HCT116 (cell line): ENCODE results near the gene UBR3. TPM values are rescaled to one million over a fixed set of nuclear protein-coding genes. Genes with fewer than 3 reads are reported as not detected.

ENCODE experiments used
- ATAC-seq: fragments of 200-7000 bp; cut with Tn5 transposase; 2 replicates; pipeline ENCODE4 v1.9.1; 2020; ENCODE audit warnings: mild to moderate bottlenecking, moderate library complexity
- BruUV-seq: library from RNA; stranded (reverse); fragments of 400-500 nt; replicated peaks from 2 replicates; lab custom pipeline; 2021; lab: Mats Ljungman, UMichigan
- CTCF ChIA-PET: fragments of 300-600 bp; sonication (Branson Sonifier 250); formaldehyde crosslinking; loops from one replicate; lab custom pipeline; 2021; ENCODE audit warnings: antibody characterized with exemption; lab: Charles Lee
- POLR2A ChIA-PET: fragments of 300-600, 350-600 bp; sonication (Branson Sonifier 250); formaldehyde crosslinking; loops from one replicate; lab custom pipeline; 2021; ENCODE audit warnings: antibody characterized with exemption; lab: Charles Lee
- RAD21 ChIA-PET, 2 experiments: fragments of 300-600 bp; sonication (Branson Sonifier 250); formaldehyde crosslinking; loops; one replicate each; lab custom pipeline; 2023; ENCODE audit warnings: low total read pairs in 2 of 2; ENCODE audit not compliant: uncharacterized antibody in 2 of 2, unreplicated experiment in 2 of 2, low non-redundant PET in 1 of 2; lab: Charles Lee
- DNase-seq: peaks from one replicate; pipeline ENCODE4 v3.0.0-alpha.2; 2010; ENCODE audit warnings: low read depth, low spot score
- H2AFZ ChIP-seq: fragments of 200-600 bp; shearing (Covaris generic), sonication (generic); 2 replicates; pipeline ENCODE4 v1.6.1; 2017; ENCODE audit warnings: low read depth, mixed run types, mixed read lengths, antibody characterized with exemption, low read length; ENCODE audit not compliant: poor library complexity, severe bottlenecking
- H3K27ac ChIP-seq: 2 replicates; pipeline ENCODE4 v1.5.1; 2012; ENCODE audit warnings: low read depth, low read length
- H3K27me3 ChIP-seq: fragments of 200-600 bp; sonication (generic); 2 replicates; pipeline ENCODE4 v1.6.1; 2016; ENCODE audit warnings: mixed run types, low read length, mixed read lengths; ENCODE audit not compliant: insufficient read depth
- H3K36me3 ChIP-seq, 2 experiments: fragments of 200-500 bp in 1 of 2; fragments of 200-600 bp in 1 of 2; sonication (Bioruptor generic) in 1 of 2; sonication (generic) in 1 of 2; 2 replicates each; pipeline versions ENCODE4 v1.5.1 to v1.6.1; 2014 to 2016; ENCODE audit warnings: low read length in 2 of 2, inconsistent platforms in 1 of 2, mixed read lengths in 1 of 2, mixed run types in 1 of 2; ENCODE audit not compliant: insufficient read depth in 2 of 2, control insufficient read depth in 1 of 2
- H3K4me1 ChIP-seq, 2 experiments: fragments of 200-600 bp in 1 of 2; sonication (generic) in 1 of 2; 2 replicates each; pipeline versions ENCODE4 v1.5.1 to v1.6.1; 2012 to 2017; ENCODE audit warnings: low read length in 2 of 2, inconsistent platforms in 1 of 2, mild to moderate bottlenecking in 1 of 2, mixed read lengths in 1 of 2, mixed run types in 1 of 2, moderate library complexity in 1 of 2; ENCODE audit not compliant: insufficient read depth in 2 of 2, control insufficient read depth in 1 of 2
- H3K4me2 ChIP-seq: fragments of 200-600 bp; sonication (generic); 2 replicates; pipeline ENCODE4 v1.6.1; 2017; ENCODE audit warnings: mixed run types, low read length, mixed read lengths
- H3K4me3 ChIP-seq, 2 experiments: fragments of 200-600 bp in 1 of 2; sonication (generic) in 1 of 2; replicated peaks in 1 of 2; 2 replicates each; pipeline ENCODE4 v1.5.1; 2011 to 2016; ENCODE audit warnings: low read length in 2 of 2, control low read depth in 1 of 2, low read depth in 1 of 2, mild to moderate bottlenecking in 1 of 2, mixed read lengths in 1 of 2, mixed run types in 1 of 2
- H3K79me2 ChIP-seq: fragments of 200-600 bp; sonication (generic); 2 replicates; pipeline ENCODE4 v1.6.1; 2017; ENCODE audit warnings: mild to moderate bottlenecking, mixed run types, low read length, moderate library complexity, mixed read lengths; ENCODE audit not compliant: insufficient read depth
- H3K9ac ChIP-seq: fragments of 200-600 bp; sonication (generic); 2 replicates; pipeline ENCODE4 v1.6.1; 2016; ENCODE audit warnings: low read length, mixed read lengths
- H3K9me2 ChIP-seq: fragments of 200-600 bp; sonication (generic), shearing (Covaris generic); 2 replicates; pipeline ENCODE4 v1.6.1; 2017; ENCODE audit warnings: mixed run types, mild to moderate bottlenecking, moderate library complexity; ENCODE audit not compliant: insufficient read depth
- H3K9me3 ChIP-seq, 2 experiments: fragments of 200-500 bp in 1 of 2; fragments of 200-600 bp in 1 of 2; sonication (Bioruptor generic) in 1 of 2; sonication (generic) in 1 of 2; 2 replicates each; pipeline ENCODE4 v1.6.1; 2014 to 2017; ENCODE audit warnings: low read length in 2 of 2, mixed read lengths in 2 of 2, inconsistent platforms in 1 of 2, low read depth in 1 of 2, mild to moderate bottlenecking in 1 of 2, mixed run types in 1 of 2, moderate library complexity in 1 of 2; ENCODE audit not compliant: control insufficient read depth in 1 of 2, insufficient read depth in 1 of 2
- H4K20me1 ChIP-seq: fragments of 200-600 bp; sonication (generic), shearing (Covaris generic); 2 replicates; pipeline ENCODE4 v1.6.1; 2017; ENCODE audit warnings: mixed run types, mild to moderate bottlenecking, moderate library complexity; ENCODE audit not compliant: insufficient read depth
- ATF3 ChIP-seq: IDR thresholded peaks from 2 replicates; pipeline ENCODE4 v1.6.1; 2012
- CBX3 ChIP-seq: IDR thresholded peaks from 2 replicates; pipeline ENCODE4 v1.6.1; 2012; ENCODE audit warnings: low read depth
- CTCF ChIP-seq, 3 experiments: fragments of 200-600 bp in 1 of 3; sonication (generic) in 1 of 3; IDR thresholded peaks in 2 of 3; conservative IDR thresholded peaks in 1 of 3; 2 replicates each; pipeline ENCODE4 v1.5.1; 2012 to 2017; ENCODE audit warnings: low read depth in 2 of 3, low read length in 2 of 3, antibody characterized with exemption in 1 of 3, borderline replicate concordance in 1 of 3, control low read depth in 1 of 3, mild to moderate bottlenecking in 1 of 3, mixed read lengths in 1 of 3, mixed run types in 1 of 3, moderate library complexity in 1 of 3; ENCODE audit not compliant: insufficient read depth in 1 of 3
- EZH2 ChIP-seq: fragments of 200-600 bp; sonication (generic); IDR thresholded peaks from 2 replicates; pipeline ENCODE4 v1.6.1; 2017; ENCODE audit warnings: antibody characterized with exemption, mixed run types
- EZH2phosphoT487 ChIP-seq: fragments of 200-600 bp; IDR thresholded peaks from 2 replicates; pipeline ENCODE4 v1.6.1; 2018; ENCODE audit warnings: antibody characterized with exemption, borderline replicate concordance
- FOSL1 ChIP-seq: IDR thresholded peaks from 2 replicates; pipeline ENCODE4 v1.6.1; 2012; ENCODE audit warnings: low read depth
- JUND ChIP-seq: IDR thresholded peaks from 2 replicates; pipeline ENCODE4 v1.6.1; 2012
- POLR2A ChIP-seq: IDR thresholded peaks from 2 replicates; pipeline ENCODE4 v1.7.0; 2011; ENCODE audit warnings: borderline replicate concordance; ENCODE audit not compliant: insufficient read depth, insufficient read length; ENCODE audit errors: extremely low read depth
- POLR2AphosphoS5 ChIP-seq: IDR thresholded peaks from 2 replicates; pipeline ENCODE4 v1.6.1; 2011; ENCODE audit warnings: mild to moderate bottlenecking, low read depth, low read length, moderate library complexity
- SIN3A ChIP-seq: IDR thresholded peaks from 2 replicates; pipeline ENCODE4 v1.6.1; 2012; ENCODE audit warnings: low read depth
- TCF7L2 ChIP-seq: IDR thresholded peaks from 2 replicates; pipeline ENCODE4 v1.7.0; 2011; ENCODE audit warnings: borderline replicate concordance, inconsistent platforms; ENCODE audit not compliant: insufficient read depth, insufficient read length; ENCODE audit errors: extremely low read depth
- YY1 ChIP-seq: IDR thresholded peaks from 2 replicates; pipeline ENCODE4 v1.6.1; 2011; ENCODE audit warnings: low read length, low read depth, moderate library complexity, mild to moderate bottlenecking; ENCODE audit not compliant: insufficient replicate concordance; ENCODE audit errors: extremely low read depth
- ZFX ChIP-seq: fragments of 450-650 bp; IDR thresholded peaks from 2 replicates; pipeline ENCODE4 v1.6.1; 2017
- ZNF274 ChIP-seq: fragments of 200-500 bp; sonication (Bioruptor generic); IDR thresholded peaks from 2 replicates; pipeline ENCODE4 v1.6.1; 2014; ENCODE audit warnings: mild to moderate bottlenecking, low read depth, low read length, inconsistent platforms
- intact Hi-C: fragments of 100-400 bp; cut with micrococcal nuclease; formaldehyde crosslinking; loops from 2 replicates; pipeline ENCODE4 v1.10.0; 2022
- total RNA-seq: library from RNA; stranded (reverse); gene quantifications from one replicate; pipeline ENCODE4 v1.2.1, GENCODE V29; 2021; ENCODE audit not compliant: unreplicated experiment

The UBR3 gene
- total RNA-seq, 1 experiment from 2014 or later, result 29.5 TPM

- no peak overlapping the region for H3K4me2 ChIP-seq
- DNase-seq (no peak), ATAC-seq (no peak)
- H3K9ac ChIP-seq, result no peak overlapping the region
- no peaks in the 10 kb centered on the region for H4K20me1 ChIP-seq
- H3K9me3 ChIP-seq, result no peaks in the 10 kb centered on the region
- no peak overlapping the region for H2AFZ ChIP-seq
- no peak overlapping the region for H3K27ac ChIP-seq
- no peaks in the 10 kb centered on the region for H3K79me2 ChIP-seq
- no peaks in the 10 kb centered on the region for H3K9me2 ChIP-seq
- no TSS peak for BruUV-seq
- POLR2A ChIA-PET, result no interaction called here
- no peaks in the 10 kb centered on the region; a peak in 1 of 4 replicates for H3K36me3 ChIP-seq
- RAD21 ChIA-PET, result no interaction called here
- no peak overlapping the region for H3K4me3 ChIP-seq
- TF ChIP-seq EZH2phosphoT487, result no peak
- no peak for TF ChIP-seq ZNF274
- H3K4me1 ChIP-seq, result no peaks in the 10 kb centered on the region
- intact Hi-C loops, result no loop called here
- H3K27me3 ChIP-seq, result no peaks in the 10 kb centered on the region
- CTCF ChIA-PET, result no interaction called here
Measured at GRCh38 chr2:169963786-169964185, 136.5 kb downstream of the UBR3 start.

GRCh38 chr2:169964740-169965139, 137.5 kb downstream of the UBR3 start:
- intact Hi-C loops, result no loop called here
- TF ChIP-seq CTCF (IDR thresholded peaks at IDR 0.05 in 2 of 3, conservative IDR thresholded peaks at IDR 0.05 in 1 of 3; ENCODE audit: borderline replicate concordance in 1 of 3, insufficient read depth in 1 of 3, low read depth in 2 of 3, low read length in 2 of 3) (no peak), POLR2A (no peak), YY1 (no peak), EZH2 (no peak), FOSL1 (no peak), CBX3 (no peak), SIN3A (no peak), TCF7L2 (no peak), ZFX (no peak), ATF3 (no peak), JUND (no peak), POLR2AphosphoS5 (no peak), EZH2phosphoT487 (no peak)
- Histone ChIP-seq H3K79me2 (no peaks in the 10 kb centered on the region), H3K9ac (no peak overlapping the region), H3K4me3 (no peak overlapping the region), H3K9me2 (no peaks in the 10 kb centered on the region), H3K36me3 (no peaks in the 10 kb centered on the region; a peak in 1 of 4 replicates), H3K4me2 (no peak overlapping the region), H3K4me1 (no peaks in the 10 kb centered on the region), H3K27ac (no peak overlapping the region), H2AFZ (no peak overlapping the region), H3K27me3 (no peaks in the 10 kb centered on the region), H3K9me3 (no peaks in the 10 kb centered on the region), H4K20me1 (no peaks in the 10 kb centered on the region)
- BruUV-seq, result no TSS peak
- ChIA-PET CTCF (no interaction called here), RAD21 (no interaction called here), POLR2A (no interaction called here)
- no peak for DNase-seq
- no peak for ATAC-seq
